Breast epithelium (tissue), 3 donors: ENCODE results near the gene IGSF21.

Experiments used
- POLR2AphosphoS5 ChIP-seq, 3 donors: sonication (generic); formaldehyde crosslinking; IDR thresholded peaks; one replicate each; pipeline ENCODE4 v1.6.1; 2017; ENCODE audit warnings: antibody characterized with exemption in 3 of 3
- TF ChIP-seq, protein P1 (sequence below), 3 donors: fragments of 450-650 bp; IDR thresholded peaks; one replicate each; pipeline ENCODE4 v1.5.1; 2016 to 2017; ENCODE audit warnings: antibody characterized with exemption in 3 of 3, mild to moderate bottlenecking in 3 of 3, moderate library complexity in 3 of 3

DNA sequence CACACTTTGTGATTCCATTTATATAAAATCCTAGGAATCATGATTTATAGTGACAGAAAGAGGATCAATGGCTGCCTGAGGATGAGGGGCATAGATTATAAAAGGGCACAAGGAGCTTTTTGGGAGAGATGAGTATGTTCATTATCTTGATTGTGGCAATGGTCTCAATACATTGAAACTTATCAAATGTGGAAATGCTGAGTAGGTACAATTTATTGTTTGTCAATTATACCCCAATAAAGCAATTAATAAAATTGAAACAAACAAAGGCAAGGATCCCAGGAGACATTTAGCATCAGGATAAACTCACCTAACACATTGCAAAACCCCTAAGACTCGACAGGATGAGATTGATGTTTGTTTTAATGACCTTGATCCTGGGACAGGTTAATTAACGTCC, 220.1 kb downstream of the IGSF21 start:
- TF ChIP-seq, protein P1, sequence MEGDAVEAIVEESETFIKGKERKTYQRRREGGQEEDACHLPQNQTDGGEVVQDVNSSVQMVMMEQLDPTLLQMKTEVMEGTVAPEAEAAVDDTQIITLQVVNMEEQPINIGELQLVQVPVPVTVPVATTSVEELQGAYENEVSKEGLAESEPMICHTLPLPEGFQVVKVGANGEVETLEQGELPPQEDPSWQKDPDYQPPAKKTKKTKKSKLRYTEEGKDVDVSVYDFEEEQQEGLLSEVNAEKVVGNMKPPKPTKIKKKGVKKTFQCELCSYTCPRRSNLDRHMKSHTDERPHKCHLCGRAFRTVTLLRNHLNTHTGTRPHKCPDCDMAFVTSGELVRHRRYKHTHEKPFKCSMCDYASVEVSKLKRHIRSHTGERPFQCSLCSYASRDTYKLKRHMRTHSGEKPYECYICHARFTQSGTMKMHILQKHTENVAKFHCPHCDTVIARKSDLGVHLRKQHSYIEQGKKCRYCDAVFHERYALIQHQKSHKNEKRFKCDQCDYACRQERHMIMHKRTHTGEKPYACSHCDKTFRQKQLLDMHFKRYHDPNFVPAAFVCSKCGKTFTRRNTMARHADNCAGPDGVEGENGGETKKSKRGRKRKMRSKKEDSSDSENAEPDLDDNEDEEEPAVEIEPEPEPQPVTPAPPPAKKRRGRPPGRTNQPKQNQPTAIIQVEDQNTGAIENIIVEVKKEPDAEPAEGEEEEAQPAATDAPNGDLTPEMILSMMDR (IDR thresholded peaks at IDR 0.05), result no peak
- no peak for TF ChIP-seq POLR2AphosphoS5 (IDR thresholded peaks at IDR 0.05)
